GM10266 (cell line): ENCODE results near the gene ADGRA1.
"Not testable (repeated sequence)": the region's sequence is repeated elsewhere in the genome, so short reads cannot be mapped to it uniquely, and the experiment has no call there.

Experiments
- DNase-seq: peaks from one replicate; pipeline ENCODE4 v3.0.0; 2012; ENCODE audit errors: extremely low spot score
- CTCF ChIP-seq: IDR thresholded peaks from 2 replicates; pipeline ENCODE4 v1.5.1; 2012; ENCODE audit warnings: mild to moderate bottlenecking, low read depth; ENCODE audit not compliant: control insufficient read depth, insufficient read depth; ENCODE audit errors: missing control alignments

Gene ADGRA1

DNA sequence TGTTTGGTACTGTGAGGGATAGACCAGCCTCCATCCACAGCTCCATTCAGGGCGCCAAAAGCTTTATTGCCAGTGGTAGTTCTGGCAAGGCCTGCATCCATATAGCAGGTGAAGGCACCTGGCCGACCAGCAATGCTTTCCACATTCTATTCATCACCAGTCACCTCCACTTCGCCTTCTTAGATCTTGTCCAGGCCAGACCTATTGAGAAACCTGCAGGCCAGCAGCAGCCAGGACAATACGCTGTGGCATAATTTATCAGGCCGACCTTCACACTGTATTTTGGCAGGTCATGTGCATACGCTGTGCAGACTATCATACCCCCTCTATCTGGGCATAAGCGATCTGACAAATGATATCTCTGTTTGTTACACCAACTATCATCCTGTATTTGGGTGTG, 57.0 kb downstream of the ADGRA1 start:
- no peak for DNase-seq
- no peak for TF ChIP-seq CTCF

GRCh38 chr10:133150226-133150625, 62.5 kb downstream of the ADGRA1 start:
- no peak for DNase-seq
- TF ChIP-seq CTCF = no peak

GRCh38 chr10:133150656-133151055, 62.9 kb downstream of the ADGRA1 start:
- no peak for DNase-seq
- no peak for TF ChIP-seq CTCF

DNA sequence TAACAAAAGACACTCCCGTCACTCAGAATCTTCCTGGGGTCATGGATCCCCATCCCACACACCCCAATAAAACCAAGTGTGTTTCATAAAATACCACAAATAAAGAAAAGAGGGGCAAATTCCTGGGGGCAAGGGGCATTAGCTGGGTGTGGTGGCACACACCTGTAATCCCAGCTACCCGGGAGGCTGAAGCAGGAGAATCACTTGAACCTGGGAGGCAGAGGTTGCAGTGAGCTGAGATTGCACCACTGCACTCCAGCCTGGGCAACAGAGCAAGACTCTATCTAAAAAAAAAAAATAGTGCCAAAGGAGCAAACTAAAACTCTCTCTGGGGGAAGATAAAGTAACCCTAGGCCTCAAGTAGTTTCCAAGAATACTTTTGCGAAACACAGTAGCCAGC, 63.3 kb downstream of the ADGRA1 start:
- DNase-seq = not testable (repeated sequence)

DNA sequence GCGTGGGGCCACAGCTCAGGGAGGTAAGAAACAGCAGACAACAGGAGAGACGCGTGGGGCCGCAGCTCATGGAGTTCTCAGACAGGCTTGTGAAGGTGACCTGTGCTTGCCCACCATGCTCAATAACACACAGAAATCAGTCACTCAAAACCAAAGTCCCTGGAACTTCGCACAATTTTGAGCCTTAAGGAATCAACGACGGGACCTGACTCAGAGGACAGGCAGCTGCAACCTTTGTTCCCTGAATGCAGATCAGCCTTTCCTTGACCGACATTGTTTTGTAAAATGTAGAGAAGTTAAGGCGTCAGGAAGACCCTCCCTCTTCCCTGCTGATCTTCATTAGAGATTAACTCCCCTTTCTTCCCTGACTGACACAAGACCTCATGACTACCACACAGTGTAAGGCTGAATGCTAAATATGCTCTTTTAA, 63.8 kb downstream of the ADGRA1 start:
- no peak for DNase-seq
- TF ChIP-seq CTCF = no peak

DNA sequence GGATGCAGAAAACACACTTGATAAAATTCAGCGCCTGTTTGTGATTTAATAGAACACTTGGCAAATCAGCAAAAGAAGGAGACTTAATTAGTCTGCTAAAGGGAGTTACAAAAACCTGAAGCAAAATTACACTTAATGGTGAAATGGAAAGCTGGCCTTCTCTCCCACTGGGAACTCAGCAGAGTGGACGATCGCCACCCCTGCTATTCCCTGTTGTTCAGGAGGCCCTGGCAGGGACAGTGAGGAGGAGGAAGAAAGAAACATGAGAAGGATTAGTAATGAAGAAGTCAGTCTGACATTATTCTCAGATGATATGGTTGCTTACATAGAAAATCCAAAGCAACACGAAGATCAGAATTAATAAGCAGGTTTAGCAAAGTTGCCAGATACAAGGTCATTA, 66.7 kb downstream of the ADGRA1 start:
- DNase-seq = no peak
- TF ChIP-seq CTCF = no peak

- no peak for TF ChIP-seq CTCF
These were observed 67.5 kb downstream of the ADGRA1 start for GRCh38 chr10:133154996-133155778.

More at GRCh38 chr10:133154996-133155778, 67.5 kb downstream of the ADGRA1 start:
- no peak for DNase-seq
